ENCODE measurements around the gene FAM107A. TPM values are rescaled to one million over a fixed set of nuclear protein-coding genes. Genes with fewer than 3 reads are reported as not detected.

Gene FAM107A
- total RNA-seq, 2 experiments from 2014 or later: not detected

- ChIA-PET CTCF (no interaction called here), POLR2A (no interaction called here)
- no peak for TF ChIP-seq CTCF (IDR thresholded peaks at IDR 0.05)
- H3K27me3 ChIP-seq (ENCODE audit: control insufficient read depth in 1 of 2, insufficient read depth in 2 of 2, low read length in 2 of 2): peaks cover 21 to 22% of the 10 kb centered on the region in 2 experiments
- Mint-ChIP-seq H3K36me3 (ENCODE audit: low read depth) (no peaks in the 10 kb centered on the region), H3K27me3 (peaks cover 31% of the 10 kb centered on the region), H3K9me3 (no peaks in the 10 kb centered on the region), H3K4me1 (ENCODE audit: low read depth) (no peaks in the 10 kb centered on the region), H3K27ac (no peak overlapping the region), H3K4me3 (no peak overlapping the region)
- no peaks in the 10 kb centered on the region for H3K36me3 ChIP-seq (ENCODE audit: insufficient read depth, low read length)
- intact Hi-C loops (cut with DNase I, micrococcal nuclease): no loop called here
- DNase-seq (no peak), ATAC-seq (ENCODE audit: poor library complexity) (no peak)
- no peak overlapping the region for H3K4me3 ChIP-seq (ENCODE audit: low read length)
- no peak overlapping the region for H3K27ac ChIP-seq (ENCODE audit: low read depth in 1 of 2, low read length in 2 of 2)
- no peaks in the 10 kb centered on the region for H3K4me1 ChIP-seq (ENCODE audit: insufficient read depth, low read length)
- peaks cover 0 to 2% of the 10 kb centered on the region in 2 experiments for H3K9me3 ChIP-seq (ENCODE audit: control insufficient read depth in 1 of 2, insufficient read depth in 1 of 2, low read length in 2 of 2)
Observed at GRCh38 chr3:58591517-58592510, 14.6 kb upstream of the FAM107A start.

GRCh38 chr3:58588030-58588614 lies 10.9 kb upstream of the FAM107A start:
- no peaks in the 10 kb centered on the region for H3K36me3 Mint-ChIP-seq (ENCODE audit: low read depth)
- Histone ChIP-seq H3K4me1 (ENCODE audit: insufficient read depth, low read length) (peaks cover 9% of the 10 kb centered on the region), H3K36me3 (ENCODE audit: insufficient read depth, low read length) (no peaks in the 10 kb centered on the region), H3K9me3 (ENCODE audit: control insufficient read depth in 1 of 2, insufficient read depth in 1 of 2, low read length in 2 of 2) (peaks cover 0 to 6% of the 10 kb centered on the region in 2 experiments), H3K4me3 (ENCODE audit: low read length) (no peak overlapping the region), H3K27me3 (ENCODE audit: control insufficient read depth in 1 of 2, insufficient read depth in 2 of 2, low read length in 2 of 2) (peaks cover 36 to 38% of the 10 kb centered on the region in 2 experiments), H3K27ac (ENCODE audit: low read depth in 1 of 2, low read length in 2 of 2) (no peak overlapping the region)
- ChIA-PET POLR2A (no interaction called here), CTCF (no interaction called here)
- DNase-seq: no peak
- no peaks in the 10 kb centered on the region for H3K9me3 Mint-ChIP-seq
- no peak for TF ChIP-seq CTCF (IDR thresholded peaks at IDR 0.05)
- intact Hi-C loops (cut with DNase I, micrococcal nuclease): no loop called here
- H3K4me3 Mint-ChIP-seq: no peak overlapping the region
- H3K27ac Mint-ChIP-seq: no peak overlapping the region
- ATAC-seq (ENCODE audit: poor library complexity): no peak
- H3K4me1 Mint-ChIP-seq (ENCODE audit: low read depth): peaks cover 18% of the 10 kb centered on the region
- peaks cover 55% of the 10 kb centered on the region for H3K27me3 Mint-ChIP-seq

GRCh38 chr3:58586776-58587192 lies 9.6 kb upstream of the FAM107A start:
- Histone ChIP-seq H3K36me3 (ENCODE audit: insufficient read depth, low read length) (no peaks in the 10 kb centered on the region), H3K27me3 (ENCODE audit: control insufficient read depth in 1 of 2, insufficient read depth in 2 of 2, low read length in 2 of 2) (peaks cover 36 to 38% of the 10 kb centered on the region in 2 experiments), H3K4me3 (ENCODE audit: low read length) (no peak overlapping the region), H3K4me1 (ENCODE audit: insufficient read depth, low read length) (peaks cover 9% of the 10 kb centered on the region), H3K27ac (ENCODE audit: low read depth in 1 of 2, low read length in 2 of 2) (no peak overlapping the region), H3K9me3 (ENCODE audit: control insufficient read depth in 1 of 2, insufficient read depth in 1 of 2, low read length in 2 of 2) (peaks cover 0 to 6% of the 10 kb centered on the region in 2 experiments)
- intact Hi-C loops (cut with DNase I, micrococcal nuclease): no loop called here
- Mint-ChIP-seq H3K9me3 (no peaks in the 10 kb centered on the region), H3K27me3 (peaks cover 62% of the 10 kb centered on the region), H3K27ac (no peak overlapping the region), H3K36me3 (ENCODE audit: low read depth) (no peaks in the 10 kb centered on the region), H3K4me3 (no peak overlapping the region), H3K4me1 (ENCODE audit: low read depth) (peaks cover 18% of the 10 kb centered on the region)
- ATAC-seq (ENCODE audit: poor library complexity): no peak
- ChIA-PET POLR2A (no interaction called here), CTCF (no interaction called here)
- DNase-seq: no peak
- no peak for TF ChIP-seq CTCF (IDR thresholded peaks at IDR 0.05)
